Loucy (cell line): ENCODE data around the gene AKAP6.
"Not testable (repeated sequence)": the region's sequence is repeated elsewhere in the genome, so short reads cannot be mapped to it uniquely, and the experiment has no call there.

Experiments
- CTCF ChIP-seq: fragments of 200-600 bp; sonication (generic); conservative IDR thresholded peaks from 2 replicates; pipeline ENCODE4 v1.5.1; 2014; ENCODE audit warnings: mild to moderate bottlenecking, antibody characterized with exemption, low read length
- EZH2phosphoT487 ChIP-seq: fragments of 200-600 bp; IDR thresholded peaks from 2 replicates; pipeline ENCODE4 v1.6.1; 2018; ENCODE audit warnings: antibody characterized with exemption, mild to moderate bottlenecking, moderate library complexity, borderline replicate concordance

GRCh38 chr14:32387295-32387694, 58.2 kb downstream of the AKAP6 start:
- not testable (repeated sequence) for TF ChIP-seq CTCF, EZH2phosphoT487
